ENCODE results near the gene NOL12.

Gene NOL12

DNA sequence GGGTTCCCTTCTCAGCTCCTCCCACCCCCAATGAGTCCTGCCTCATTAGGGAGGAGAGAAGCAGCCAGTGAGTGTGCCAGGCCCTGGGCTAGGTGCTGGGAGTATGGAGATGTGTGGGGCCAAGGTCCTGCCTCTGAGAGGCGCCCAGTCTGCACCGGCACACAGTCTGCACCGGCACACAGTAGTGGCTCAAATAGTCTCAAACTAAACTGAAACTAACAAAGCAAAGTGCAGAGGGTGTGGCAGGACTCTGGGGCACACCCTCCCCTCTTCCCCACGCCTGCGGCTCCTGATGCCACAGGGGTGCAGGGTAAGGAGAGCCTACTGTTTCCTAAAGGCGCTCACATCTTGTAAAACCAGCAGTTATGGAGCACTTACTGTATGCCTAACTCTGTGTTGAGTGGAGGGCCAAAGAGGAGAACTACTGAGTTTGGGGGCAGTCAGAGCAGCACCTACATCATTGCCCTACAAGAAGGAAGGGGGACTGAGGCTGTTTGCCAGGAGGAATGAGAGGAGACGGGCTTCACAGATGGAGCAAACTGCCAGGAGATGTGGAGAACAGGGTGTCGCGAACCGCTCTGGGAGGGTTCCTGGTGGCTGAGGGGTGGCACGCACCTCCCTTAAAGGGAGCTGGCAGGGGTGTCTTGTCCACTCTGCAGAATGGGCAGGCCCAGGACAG is 47.6 kb upstream of the NOL12 start (continued):
- TF ChIP-seq ZNF416 (tag by site-specific recombination; IDR thresholded peaks at IDR 0.05) (no peak), ZNF664 (tag by site-specific recombination; IDR thresholded peaks at IDR 0.05) (no peak), ZNF350 (tag by site-specific recombination; IDR thresholded peaks at IDR 0.05) (no peak), ZNF10 (tag by site-specific recombination; IDR thresholded peaks at IDR 0.05) (no peak), ZBTB21 (tag by site-specific recombination; IDR thresholded peaks at IDR 0.05) (no peak), GLI2 (tag by site-specific recombination; IDR thresholded peaks at IDR 0.05; ENCODE audit: borderline replicate concordance, low read depth) (no peak), KLF9 (tag by site-specific recombination; IDR thresholded peaks at IDR 0.05; ENCODE audit: low read depth) (peak; percentile 62), ZNF221 (tag by site-specific recombination; IDR thresholded peaks at IDR 0.05; ENCODE audit: borderline replicate concordance) (no peak), ZNF501 (tag by site-specific recombination; IDR thresholded peaks at IDR 0.05) (no peak), ZNF785 (tag by site-specific recombination; IDR thresholded peaks at IDR 0.05) (no peak), ZNF707 (tag by site-specific recombination; IDR thresholded peaks at IDR 0.05) (no peak), ZNF248 (tag by site-specific recombination; IDR thresholded peaks at IDR 0.05) (no peak), RBAK (tag by site-specific recombination; IDR thresholded peaks at IDR 0.05) (no peak), ZNF140 (tag by site-specific recombination; IDR thresholded peaks at IDR 0.05) (no peak), KLF1 (tag by site-specific recombination; IDR thresholded peaks at IDR 0.05) (peak; percentile 90), ZNF560 (tag by site-specific recombination; IDR thresholded peaks at IDR 0.05; ENCODE audit: borderline replicate concordance) (no peak), GLI4 (tag by site-specific recombination; IDR thresholded peaks at IDR 0.05) (no peak), ZNF549 (tag by site-specific recombination; IDR thresholded peaks at IDR 0.05) (no peak), ZNF544 (tag by site-specific recombination; IDR thresholded peaks at IDR 0.05) (no peak), YY2 (tag by site-specific recombination; IDR thresholded peaks at IDR 0.05) (no peak), ZNF169 (tag by site-specific recombination; IDR thresholded peaks at IDR 0.05) (no peak), ZNF24 (tag by site-specific recombination; IDR thresholded peaks at IDR 0.05) (no peak), ZNF654 (tag by site-specific recombination; IDR thresholded peaks at IDR 0.05; ENCODE audit: low read depth) (no peak), ZNF394 (tag by site-specific recombination; IDR thresholded peaks at IDR 0.05; ENCODE audit: borderline replicate concordance) (no peak)
- TF ChIP-seq, protein P1, sequence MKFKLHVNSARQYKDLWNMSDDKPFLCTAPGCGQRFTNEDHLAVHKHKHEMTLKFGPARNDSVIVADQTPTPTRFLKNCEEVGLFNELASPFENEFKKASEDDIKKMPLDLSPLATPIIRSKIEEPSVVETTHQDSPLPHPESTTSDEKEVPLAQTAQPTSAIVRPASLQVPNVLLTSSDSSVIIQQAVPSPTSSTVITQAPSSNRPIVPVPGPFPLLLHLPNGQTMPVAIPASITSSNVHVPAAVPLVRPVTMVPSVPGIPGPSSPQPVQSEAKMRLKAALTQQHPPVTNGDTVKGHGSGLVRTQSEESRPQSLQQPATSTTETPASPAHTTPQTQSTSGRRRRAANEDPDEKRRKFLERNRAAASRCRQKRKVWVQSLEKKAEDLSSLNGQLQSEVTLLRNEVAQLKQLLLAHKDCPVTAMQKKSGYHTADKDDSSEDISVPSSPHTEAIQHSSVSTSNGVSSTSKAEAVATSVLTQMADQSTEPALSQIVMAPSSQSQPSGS (tag by site-specific recombination; IDR thresholded peaks at IDR 0.05; ENCODE audit: low read depth): no peak
- TF ChIP-seq, protein P2, sequence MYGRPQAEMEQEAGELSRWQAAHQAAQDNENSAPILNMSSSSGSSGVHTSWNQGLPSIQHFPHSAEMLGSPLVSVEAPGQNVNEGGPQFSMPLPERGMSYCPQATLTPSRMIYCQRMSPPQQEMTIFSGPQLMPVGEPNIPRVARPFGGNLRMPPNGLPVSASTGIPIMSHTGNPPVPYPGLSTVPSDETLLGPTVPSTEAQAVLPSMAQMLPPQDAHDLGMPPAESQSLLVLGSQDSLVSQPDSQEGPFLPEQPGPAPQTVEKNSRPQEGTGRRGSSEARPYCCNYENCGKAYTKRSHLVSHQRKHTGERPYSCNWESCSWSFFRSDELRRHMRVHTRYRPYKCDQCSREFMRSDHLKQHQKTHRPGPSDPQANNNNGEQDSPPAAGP (tag by site-specific recombination; IDR thresholded peaks at IDR 0.05): 0 out of 2 replicates have a peak, but pooled peaks have one; percentile 11
- TF ChIP-seq, protein P3, sequence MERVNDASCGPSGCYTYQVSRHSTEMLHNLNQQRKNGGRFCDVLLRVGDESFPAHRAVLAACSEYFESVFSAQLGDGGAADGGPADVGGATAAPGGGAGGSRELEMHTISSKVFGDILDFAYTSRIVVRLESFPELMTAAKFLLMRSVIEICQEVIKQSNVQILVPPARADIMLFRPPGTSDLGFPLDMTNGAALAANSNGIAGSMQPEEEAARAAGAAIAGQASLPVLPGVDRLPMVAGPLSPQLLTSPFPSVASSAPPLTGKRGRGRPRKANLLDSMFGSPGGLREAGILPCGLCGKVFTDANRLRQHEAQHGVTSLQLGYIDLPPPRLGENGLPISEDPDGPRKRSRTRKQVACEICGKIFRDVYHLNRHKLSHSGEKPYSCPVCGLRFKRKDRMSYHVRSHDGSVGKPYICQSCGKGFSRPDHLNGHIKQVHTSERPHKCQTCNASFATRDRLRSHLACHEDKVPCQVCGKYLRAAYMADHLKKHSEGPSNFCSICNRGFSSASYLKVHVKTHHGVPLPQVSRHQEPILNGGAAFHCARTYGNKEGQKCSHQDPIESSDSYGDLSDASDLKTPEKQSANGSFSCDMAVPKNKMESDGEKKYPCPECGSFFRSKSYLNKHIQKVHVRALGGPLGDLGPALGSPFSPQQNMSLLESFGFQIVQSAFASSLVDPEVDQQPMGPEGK (tag by site-specific recombination; IDR thresholded peaks at IDR 0.05): peak; percentile 20; the same call in 1 of the 2 replicates
- TF ChIP-seq, protein P4, sequence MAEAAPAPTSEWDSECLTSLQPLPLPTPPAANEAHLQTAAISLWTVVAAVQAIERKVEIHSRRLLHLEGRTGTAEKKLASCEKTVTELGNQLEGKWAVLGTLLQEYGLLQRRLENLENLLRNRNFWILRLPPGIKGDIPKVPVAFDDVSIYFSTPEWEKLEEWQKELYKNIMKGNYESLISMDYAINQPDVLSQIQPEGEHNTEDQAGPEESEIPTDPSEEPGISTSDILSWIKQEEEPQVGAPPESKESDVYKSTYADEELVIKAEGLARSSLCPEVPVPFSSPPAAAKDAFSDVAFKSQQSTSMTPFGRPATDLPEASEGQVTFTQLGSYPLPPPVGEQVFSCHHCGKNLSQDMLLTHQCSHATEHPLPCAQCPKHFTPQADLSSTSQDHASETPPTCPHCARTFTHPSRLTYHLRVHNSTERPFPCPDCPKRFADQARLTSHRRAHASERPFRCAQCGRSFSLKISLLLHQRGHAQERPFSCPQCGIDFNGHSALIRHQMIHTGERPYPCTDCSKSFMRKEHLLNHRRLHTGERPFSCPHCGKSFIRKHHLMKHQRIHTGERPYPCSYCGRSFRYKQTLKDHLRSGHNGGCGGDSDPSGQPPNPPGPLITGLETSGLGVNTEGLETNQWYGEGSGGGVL (tag by site-specific recombination; IDR thresholded peaks at IDR 0.05): no peak
- TF ChIP-seq, protein P5, sequence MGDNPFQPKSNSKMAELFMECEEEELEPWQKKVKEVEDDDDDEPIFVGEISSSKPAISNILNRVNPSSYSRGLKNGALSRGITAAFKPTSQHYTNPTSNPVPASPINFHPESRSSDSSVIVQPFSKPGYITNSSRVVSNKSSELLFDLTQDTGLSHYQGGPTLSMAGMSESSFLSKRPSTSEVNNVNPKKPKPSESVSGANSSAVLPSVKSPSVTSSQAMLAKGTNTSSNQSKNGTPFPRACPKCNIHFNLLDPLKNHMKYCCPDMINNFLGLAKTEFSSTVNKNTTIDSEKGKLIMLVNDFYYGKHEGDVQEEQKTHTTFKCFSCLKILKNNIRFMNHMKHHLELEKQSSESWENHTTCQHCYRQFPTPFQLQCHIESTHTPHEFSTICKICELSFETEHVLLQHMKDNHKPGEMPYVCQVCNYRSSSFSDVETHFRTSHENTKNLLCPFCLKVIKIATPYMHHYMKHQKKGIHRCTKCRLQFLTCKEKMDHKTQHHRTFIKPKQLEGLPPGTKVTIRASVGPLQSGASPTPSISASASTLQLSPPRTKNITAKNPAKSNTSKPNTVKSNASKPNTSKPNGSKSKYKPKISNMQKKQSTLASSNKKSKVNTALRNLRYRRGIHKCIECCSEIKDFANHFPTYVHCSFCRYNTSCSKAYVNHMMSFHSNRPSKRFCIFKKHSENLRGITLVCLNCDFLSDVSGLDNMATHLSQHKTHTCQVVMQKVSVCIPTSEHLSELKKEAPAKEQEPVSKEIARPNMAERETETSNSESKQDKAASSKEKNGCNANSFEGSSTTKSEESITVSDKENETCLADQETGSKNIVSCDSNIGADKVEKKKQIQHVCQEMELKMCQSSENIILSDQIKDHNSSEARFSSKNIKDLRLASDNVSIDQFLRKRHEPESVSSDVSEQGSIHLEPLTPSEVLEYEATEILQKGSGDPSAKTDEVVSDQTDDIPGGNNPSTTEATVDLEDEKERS (tag by site-specific recombination; IDR thresholded peaks at IDR 0.05): no peak
- TF ChIP-seq, protein P6, sequence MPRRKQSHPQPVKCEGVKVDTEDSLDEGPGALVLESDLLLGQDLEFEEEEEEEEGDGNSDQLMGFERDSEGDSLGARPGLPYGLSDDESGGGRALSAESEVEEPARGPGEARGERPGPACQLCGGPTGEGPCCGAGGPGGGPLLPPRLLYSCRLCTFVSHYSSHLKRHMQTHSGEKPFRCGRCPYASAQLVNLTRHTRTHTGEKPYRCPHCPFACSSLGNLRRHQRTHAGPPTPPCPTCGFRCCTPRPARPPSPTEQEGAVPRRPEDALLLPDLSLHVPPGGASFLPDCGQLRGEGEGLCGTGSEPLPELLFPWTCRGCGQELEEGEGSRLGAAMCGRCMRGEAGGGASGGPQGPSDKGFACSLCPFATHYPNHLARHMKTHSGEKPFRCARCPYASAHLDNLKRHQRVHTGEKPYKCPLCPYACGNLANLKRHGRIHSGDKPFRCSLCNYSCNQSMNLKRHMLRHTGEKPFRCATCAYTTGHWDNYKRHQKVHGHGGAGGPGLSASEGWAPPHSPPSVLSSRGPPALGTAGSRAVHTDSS (tag by site-specific recombination; IDR thresholded peaks at IDR 0.05): no peak
